HCT116 (cell line): ENCODE results near the gene EVX1. TPM values are rescaled to one million over a fixed set of nuclear protein-coding genes. Genes with fewer than 3 reads are reported as not detected.

Experiments used
- ATAC-seq: fragments of 200-7000 bp; cut with Tn5 transposase; 2 replicates; pipeline ENCODE4 v1.9.1; 2020; ENCODE audit warnings: mild to moderate bottlenecking, moderate library complexity
- BruUV-seq: library from RNA; stranded (reverse); fragments of 400-500 nt; replicated peaks from 2 replicates; lab custom pipeline; 2021; lab: Mats Ljungman, UMichigan
- CTCF ChIA-PET: fragments of 300-600 bp; sonication (Branson Sonifier 250); formaldehyde crosslinking; loops from one replicate; lab custom pipeline; 2021; ENCODE audit warnings: antibody characterized with exemption; lab: Charles Lee
- POLR2A ChIA-PET: fragments of 300-600, 350-600 bp; sonication (Branson Sonifier 250); formaldehyde crosslinking; loops from one replicate; lab custom pipeline; 2021; ENCODE audit warnings: antibody characterized with exemption; lab: Charles Lee
- RAD21 ChIA-PET, 2 experiments: fragments of 300-600 bp; sonication (Branson Sonifier 250); formaldehyde crosslinking; loops; one replicate each; lab custom pipeline; 2023; ENCODE audit warnings: low total read pairs in 2 of 2; ENCODE audit not compliant: uncharacterized antibody in 2 of 2, unreplicated experiment in 2 of 2, low non-redundant PET in 1 of 2; lab: Charles Lee
- DNase-seq: peaks from one replicate; pipeline ENCODE4 v3.0.0-alpha.2; 2010; ENCODE audit warnings: low read depth, low spot score
- H2AFZ ChIP-seq: fragments of 200-600 bp; shearing (Covaris generic), sonication (generic); 2 replicates; pipeline ENCODE4 v1.6.1; 2017; ENCODE audit warnings: low read depth, mixed run types, mixed read lengths, antibody characterized with exemption, low read length; ENCODE audit not compliant: poor library complexity, severe bottlenecking
- H3K27ac ChIP-seq: 2 replicates; pipeline ENCODE4 v1.5.1; 2012; ENCODE audit warnings: low read depth, low read length
- H3K27me3 ChIP-seq: fragments of 200-600 bp; sonication (generic); 2 replicates; pipeline ENCODE4 v1.6.1; 2016; ENCODE audit warnings: mixed run types, low read length, mixed read lengths; ENCODE audit not compliant: insufficient read depth
- H3K36me3 ChIP-seq, 2 experiments: fragments of 200-500 bp in 1 of 2; fragments of 200-600 bp in 1 of 2; sonication (Bioruptor generic) in 1 of 2; sonication (generic) in 1 of 2; 2 replicates each; pipeline versions ENCODE4 v1.5.1 to v1.6.1; 2014 to 2016; ENCODE audit warnings: low read length in 2 of 2, inconsistent platforms in 1 of 2, mixed read lengths in 1 of 2, mixed run types in 1 of 2; ENCODE audit not compliant: insufficient read depth in 2 of 2, control insufficient read depth in 1 of 2
- H3K4me1 ChIP-seq, 2 experiments: fragments of 200-600 bp in 1 of 2; sonication (generic) in 1 of 2; 2 replicates each; pipeline versions ENCODE4 v1.5.1 to v1.6.1; 2012 to 2017; ENCODE audit warnings: low read length in 2 of 2, inconsistent platforms in 1 of 2, mild to moderate bottlenecking in 1 of 2, mixed read lengths in 1 of 2, mixed run types in 1 of 2, moderate library complexity in 1 of 2; ENCODE audit not compliant: insufficient read depth in 2 of 2, control insufficient read depth in 1 of 2
- H3K4me2 ChIP-seq: fragments of 200-600 bp; sonication (generic); 2 replicates; pipeline ENCODE4 v1.6.1; 2017; ENCODE audit warnings: mixed run types, low read length, mixed read lengths
- H3K4me3 ChIP-seq, 2 experiments: fragments of 200-600 bp in 1 of 2; sonication (generic) in 1 of 2; replicated peaks in 1 of 2; 2 replicates each; pipeline ENCODE4 v1.5.1; 2011 to 2016; ENCODE audit warnings: low read length in 2 of 2, control low read depth in 1 of 2, low read depth in 1 of 2, mild to moderate bottlenecking in 1 of 2, mixed read lengths in 1 of 2, mixed run types in 1 of 2
- H3K79me2 ChIP-seq: fragments of 200-600 bp; sonication (generic); 2 replicates; pipeline ENCODE4 v1.6.1; 2017; ENCODE audit warnings: mild to moderate bottlenecking, mixed run types, low read length, moderate library complexity, mixed read lengths; ENCODE audit not compliant: insufficient read depth
- H3K9ac ChIP-seq: fragments of 200-600 bp; sonication (generic); 2 replicates; pipeline ENCODE4 v1.6.1; 2016; ENCODE audit warnings: low read length, mixed read lengths
- H3K9me2 ChIP-seq: fragments of 200-600 bp; sonication (generic), shearing (Covaris generic); 2 replicates; pipeline ENCODE4 v1.6.1; 2017; ENCODE audit warnings: mixed run types, mild to moderate bottlenecking, moderate library complexity; ENCODE audit not compliant: insufficient read depth
- H3K9me3 ChIP-seq, 2 experiments: fragments of 200-500 bp in 1 of 2; fragments of 200-600 bp in 1 of 2; sonication (Bioruptor generic) in 1 of 2; sonication (generic) in 1 of 2; 2 replicates each; pipeline ENCODE4 v1.6.1; 2014 to 2017; ENCODE audit warnings: low read length in 2 of 2, mixed read lengths in 2 of 2, inconsistent platforms in 1 of 2, low read depth in 1 of 2, mild to moderate bottlenecking in 1 of 2, mixed run types in 1 of 2, moderate library complexity in 1 of 2; ENCODE audit not compliant: control insufficient read depth in 1 of 2, insufficient read depth in 1 of 2
- H4K20me1 ChIP-seq: fragments of 200-600 bp; sonication (generic), shearing (Covaris generic); 2 replicates; pipeline ENCODE4 v1.6.1; 2017; ENCODE audit warnings: mixed run types, mild to moderate bottlenecking, moderate library complexity; ENCODE audit not compliant: insufficient read depth
- CBX3 ChIP-seq: IDR thresholded peaks from 2 replicates; pipeline ENCODE4 v1.6.1; 2012; ENCODE audit warnings: low read depth
- CEBPB ChIP-seq: IDR thresholded peaks from 2 replicates; pipeline ENCODE4 v1.6.1; 2012; ENCODE audit warnings: low read depth
- CTCF ChIP-seq, 3 experiments: fragments of 200-600 bp in 1 of 3; sonication (generic) in 1 of 3; IDR thresholded peaks in 2 of 3; conservative IDR thresholded peaks in 1 of 3; 2 replicates each; pipeline ENCODE4 v1.5.1; 2012 to 2017; ENCODE audit warnings: low read depth in 2 of 3, low read length in 2 of 3, antibody characterized with exemption in 1 of 3, borderline replicate concordance in 1 of 3, control low read depth in 1 of 3, mild to moderate bottlenecking in 1 of 3, mixed read lengths in 1 of 3, mixed run types in 1 of 3, moderate library complexity in 1 of 3; ENCODE audit not compliant: insufficient read depth in 1 of 3
- EGR1 ChIP-seq: IDR thresholded peaks from 2 replicates; pipeline ENCODE4 v1.6.1; 2012; ENCODE audit warnings: low read depth
- ELF1 ChIP-seq: IDR thresholded peaks from 2 replicates; pipeline ENCODE4 v1.6.1; 2012; ENCODE audit warnings: low read depth, borderline replicate concordance
- EZH2 ChIP-seq: fragments of 200-600 bp; sonication (generic); IDR thresholded peaks from 2 replicates; pipeline ENCODE4 v1.6.1; 2017; ENCODE audit warnings: antibody characterized with exemption, mixed run types
- EZH2phosphoT487 ChIP-seq: fragments of 200-600 bp; IDR thresholded peaks from 2 replicates; pipeline ENCODE4 v1.6.1; 2018; ENCODE audit warnings: antibody characterized with exemption, borderline replicate concordance
- FOSL1 ChIP-seq: IDR thresholded peaks from 2 replicates; pipeline ENCODE4 v1.6.1; 2012; ENCODE audit warnings: low read depth
- POLR2A ChIP-seq: IDR thresholded peaks from 2 replicates; pipeline ENCODE4 v1.7.0; 2011; ENCODE audit warnings: borderline replicate concordance; ENCODE audit not compliant: insufficient read depth, insufficient read length; ENCODE audit errors: extremely low read depth
- POLR2AphosphoS5 ChIP-seq: IDR thresholded peaks from 2 replicates; pipeline ENCODE4 v1.6.1; 2011; ENCODE audit warnings: mild to moderate bottlenecking, low read depth, low read length, moderate library complexity
- RAD21 ChIP-seq: IDR thresholded peaks from 2 replicates; pipeline ENCODE4 v1.6.1; 2012; ENCODE audit warnings: low read depth, mild to moderate bottlenecking
- REST ChIP-seq: IDR thresholded peaks from 2 replicates; pipeline ENCODE4 v1.6.1; 2012; ENCODE audit warnings: low read depth
- SP1 ChIP-seq: IDR thresholded peaks from 2 replicates; pipeline ENCODE4 v1.6.1; 2012; ENCODE audit warnings: low read depth
- SRF ChIP-seq: IDR thresholded peaks from 2 replicates; pipeline ENCODE4 v1.6.1; 2012; ENCODE audit warnings: low read depth
- ZFX ChIP-seq: fragments of 450-650 bp; IDR thresholded peaks from 2 replicates; pipeline ENCODE4 v1.6.1; 2017
- ZNF274 ChIP-seq: fragments of 200-500 bp; sonication (Bioruptor generic); IDR thresholded peaks from 2 replicates; pipeline ENCODE4 v1.6.1; 2014; ENCODE audit warnings: mild to moderate bottlenecking, low read depth, low read length, inconsistent platforms
- intact Hi-C: fragments of 100-400 bp; cut with micrococcal nuclease; formaldehyde crosslinking; loops from 2 replicates; pipeline ENCODE4 v1.10.0; 2022
- total RNA-seq: library from RNA; stranded (reverse); gene quantifications from one replicate; pipeline ENCODE4 v1.2.1, GENCODE V29; 2021; ENCODE audit not compliant: unreplicated experiment
- TF ChIP-seq, protein P1 (sequence below): IDR thresholded peaks from 2 replicates; pipeline ENCODE4 v1.6.1; 2011; ENCODE audit warnings: mild to moderate bottlenecking, low read length, moderate library complexity; ENCODE audit not compliant: insufficient replicate concordance; ENCODE audit errors: extremely low read depth
- TF ChIP-seq, protein P2 (sequence below): IDR thresholded peaks from 2 replicates; pipeline ENCODE4 v1.6.1; 2012
- TF ChIP-seq, protein P3 (sequence below): IDR thresholded peaks from 2 replicates; pipeline ENCODE4 v1.6.1; 2012

EVX1 gene
- total RNA-seq, 1 experiment from 2014 or later, result 0.25 TPM

DNA sequence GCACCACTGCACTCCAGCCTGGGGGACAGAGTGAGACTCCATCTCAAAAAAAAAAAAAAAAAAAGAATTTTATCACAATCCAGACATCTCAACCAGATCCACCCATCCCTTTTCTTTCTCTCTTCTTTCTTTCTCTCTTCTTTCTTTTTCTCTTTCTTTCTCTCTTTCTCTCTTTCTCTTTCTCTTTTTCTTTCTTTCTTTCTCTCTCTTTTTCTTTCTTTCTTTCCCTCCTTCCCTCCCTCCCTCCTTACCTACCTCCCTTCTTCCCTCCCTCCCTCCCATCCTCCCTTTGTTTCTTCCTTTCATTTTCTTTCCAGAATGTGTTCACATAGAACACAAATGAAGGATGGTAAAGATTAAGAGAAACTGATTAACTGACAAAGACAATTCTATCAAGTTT is 24.7 kb upstream of the EVX1 start:
- POLR2A ChIA-PET, result no interaction called here

More for the DNA sequence above, 24.7 kb upstream of the EVX1 start:
- ATAC-seq (no peak), DNase-seq (no peak)
- Histone ChIP-seq H3K9me2 (no peaks in the 10 kb centered on the region), H3K9ac (no peak overlapping the region), H2AFZ (no peak overlapping the region), H3K79me2 (no peaks in the 10 kb centered on the region), H3K27me3 (no peaks in the 10 kb centered on the region), H3K4me2 (no peak overlapping the region), H4K20me1 (no peaks in the 10 kb centered on the region), H3K9me3 (no peaks in the 10 kb centered on the region), H3K4me1 (no peaks in the 10 kb centered on the region), H3K4me3 (no peak overlapping the region), H3K36me3 (no peaks in the 10 kb centered on the region), H3K27ac (no peak overlapping the region)
- CTCF ChIA-PET, result interaction anchor here (1.4 kb wide), 1 partner anchor 38 kb away, joined by 4 read pairs; no protein-coding TSS in a partner anchor
- TF ChIP-seq RAD21 (no peak), ELF1 (no peak), CEBPB (no peak), REST (no peak), ZNF274 (no peak), FOSL1 (no peak), EZH2phosphoT487 (no peak), ZFX (no peak), SRF (no peak), SP1 (no peak), EGR1 (no peak), POLR2A (no peak), CBX3 (no peak), CTCF (IDR thresholded peaks at IDR 0.05 in 2 of 3, conservative IDR thresholded peaks at IDR 0.05 in 1 of 3; ENCODE audit: borderline replicate concordance in 1 of 3, insufficient read depth in 1 of 3, low read depth in 2 of 3, low read length in 2 of 3) (no peak), EZH2 (no peak), POLR2AphosphoS5 (no peak)
- TF ChIP-seq, protein P1, sequence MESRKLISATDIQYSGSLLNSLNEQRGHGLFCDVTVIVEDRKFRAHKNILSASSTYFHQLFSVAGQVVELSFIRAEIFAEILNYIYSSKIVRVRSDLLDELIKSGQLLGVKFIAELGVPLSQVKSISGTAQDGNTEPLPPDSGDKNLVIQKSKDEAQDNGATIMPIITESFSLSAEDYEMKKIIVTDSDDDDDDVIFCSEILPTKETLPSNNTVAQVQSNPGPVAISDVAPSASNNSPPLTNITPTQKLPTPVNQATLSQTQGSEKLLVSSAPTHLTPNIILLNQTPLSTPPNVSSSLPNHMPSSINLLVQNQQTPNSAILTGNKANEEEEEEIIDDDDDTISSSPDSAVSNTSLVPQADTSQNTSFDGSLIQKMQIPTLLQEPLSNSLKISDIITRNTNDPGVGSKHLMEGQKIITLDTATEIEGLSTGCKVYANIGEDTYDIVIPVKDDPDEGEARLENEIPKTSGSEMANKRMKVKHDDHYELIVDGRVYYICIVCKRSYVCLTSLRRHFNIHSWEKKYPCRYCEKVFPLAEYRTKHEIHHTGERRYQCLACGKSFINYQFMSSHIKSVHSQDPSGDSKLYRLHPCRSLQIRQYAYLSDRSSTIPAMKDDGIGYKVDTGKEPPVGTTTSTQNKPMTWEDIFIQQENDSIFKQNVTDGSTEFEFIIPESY, result no peak
- TF ChIP-seq, protein P2, sequence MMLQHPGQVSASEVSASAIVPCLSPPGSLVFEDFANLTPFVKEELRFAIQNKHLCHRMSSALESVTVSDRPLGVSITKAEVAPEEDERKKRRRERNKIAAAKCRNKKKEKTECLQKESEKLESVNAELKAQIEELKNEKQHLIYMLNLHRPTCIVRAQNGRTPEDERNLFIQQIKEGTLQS, result no peak
- TF ChIP-seq, protein P3, sequence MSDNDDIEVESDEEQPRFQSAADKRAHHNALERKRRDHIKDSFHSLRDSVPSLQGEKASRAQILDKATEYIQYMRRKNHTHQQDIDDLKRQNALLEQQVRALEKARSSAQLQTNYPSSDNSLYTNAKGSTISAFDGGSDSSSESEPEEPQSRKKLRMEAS, result no peak
- BruUV-seq, result no TSS peak
- RAD21 ChIA-PET, result no interaction called here
- intact Hi-C loops, result no loop called here
